K562 (cell line): Measurements from ENCODE around the gene TMIGD2. TPM values are rescaled to one million over a fixed set of nuclear protein-coding genes. Genes with fewer than 3 reads are reported as not detected.

Source experiments
- BACH1 ChIP-seq: fragments of 200-800 bp; sonication (Bioruptor generic); IDR thresholded peaks from 2 replicates; pipeline ENCODE4 v1.6.1; 2016; ENCODE audit warnings: missing genetic modification characterization, missing compliant biosample characterization
- FOXA3 ChIP-seq, 2 experiments: fragments of 450-650 bp in 1 of 2; sonication (generic) in 1 of 2; formaldehyde crosslinking; IDR thresholded peaks in 1 of 2; conservative IDR thresholded peaks in 1 of 2; 2 replicates each; pipeline versions ENCODE4 v1.4.0 to v1.8.0; 2020 to 2022; ENCODE audit warnings: mild to moderate bottlenecking in 2 of 2, missing genetic modification reagents in 1 of 2
- HIVEP1 ChIP-seq: fragments of 250-450 bp; sonication (Bioruptor Pico); IDR thresholded peaks from 2 replicates; pipeline ENCODE4 v1.4.0; 2020; ENCODE audit warnings: mild to moderate bottlenecking
- MGA ChIP-seq: fragments of 450-650 bp; IDR thresholded peaks from 2 replicates; pipeline ENCODE4 v1.6.1; 2016; ENCODE audit warnings: mild to moderate bottlenecking, moderate library complexity
- MLX ChIP-seq, 2 experiments: fragments of 450-650 bp in 1 of 2; sonication (generic) in 1 of 2; formaldehyde crosslinking; conservative IDR thresholded peaks; 2 replicates each; pipeline versions ENCODE4 v1.4.0 to v1.8.1; 2020 to 2022; ENCODE audit warnings: mild to moderate bottlenecking in 1 of 2, missing genetic modification reagents in 1 of 2
- NFIC ChIP-seq: fragments of 450-650 bp; IDR thresholded peaks from 2 replicates; pipeline ENCODE4 v1.6.1; 2017; ENCODE audit warnings: mild to moderate bottlenecking, inconsistent platforms
- PREB ChIP-seq: sonication (generic); formaldehyde crosslinking; IDR thresholded peaks from 2 replicates; pipeline ENCODE4 v1.8.1; 2023; ENCODE audit warnings: mild to moderate bottlenecking, missing genetic modification reagents
- TAF7 ChIP-seq: fragments of 450-650 bp; IDR thresholded peaks from 2 replicates; pipeline ENCODE4 v1.6.1; 2016; ENCODE audit warnings: missing genetic modification characterization, missing compliant biosample characterization
- ZNF217 ChIP-seq: sonication (generic); formaldehyde crosslinking; IDR thresholded peaks from 2 replicates; pipeline ENCODE4 v1.8.0; 2022; ENCODE audit warnings: mild to moderate bottlenecking, missing genetic modification reagents
- ZNF780A ChIP-seq: fragments of 250-450 bp; sonication (Bioruptor Pico); IDR thresholded peaks from 2 replicates; pipeline ENCODE4 v1.5.0; 2021; ENCODE audit warnings: mild to moderate bottlenecking
- polyA plus RNA-seq, 8 experiments: library from polyadenylated mRNA; depleted of rRNA in 4 of 8; stranded (reverse) in 5 of 8; unstranded in 3 of 8; fragments of >200 nt; fragmentation: Nextera tagmentation in 2 of 8; fragmentation: Illumina TruSeq in 1 of 8; extraction: Ambion mirVana in 2 of 8; extraction: Trizol in 1 of 8; gene quantifications; 2 replicates each; pipeline versions ENCODE4 v1.2.1 to v1.2.3, GENCODE V29; 2011 to 2014; ENCODE audit warnings: inconsistent platforms in 1 of 8, missing spikeins in 1 of 8
- total RNA-seq, 7 experiments: library from RNA; depleted of rRNA in 6 of 7; stranded (reverse); fragments of >200 nt in 6 of 7; fragmentation: Illumina TruSeq in 2 of 7; extraction: Trizol in 2 of 7; gene quantifications; 2 replicates each; pipeline versions ENCODE4 v1.2.1 to v1.2.3, GENCODE V29; 2011 to 2021; ENCODE audit warnings: low replicate concordance in 1 of 7

The TMIGD2 gene
- total and polyA plus RNA-seq, 9 of the 15 experiments (the other 6 are each of a cell fraction or from before 2014, with no cell fraction given), result not detected

GRCh38 chr19:4310247-4311121, 8.3 kb upstream of the TMIGD2 start (continued):
- TF ChIP-seq MLX (CRISPR knock-in tag; conservative IDR thresholded peaks at IDR 0.05) (no peak; a peak in 1 of 4 replicates), ZNF780A (CRISPR knock-in tag) (no peak), MGA (peak; percentile 93), BACH1 (tag) (no peak), PREB (CRISPR knock-in tag) (no peak), FOXA3 (CRISPR knock-in tag; conservative IDR thresholded peaks at IDR 0.05 in 1 of 2, IDR thresholded peaks at IDR 0.05 in 1 of 2) (peak in 1 of 2 experiments; percentile 66; a peak in 1 of 4 replicates), TAF7 (tag) (0 out of 2 replicates have a peak, but pooled peaks have one; percentile 75), ZNF217 (CRISPR knock-in tag) (no peak), NFIC (0 out of 2 replicates have a peak, but pooled peaks have one; percentile 11), HIVEP1 (CRISPR knock-in tag) (no peak)
